DND-41 (cell line): ENCODE data around the gene MAP2K3.

Experiments
- ATAC-seq: fragments of 200-7000 bp; cut with Tn5 transposase; 3 replicates; pipeline ENCODE4 v1.9.1; 2021; ENCODE audit warnings: low read depth; ENCODE audit not compliant: insufficient read depth
- DNase-seq: peaks from one replicate; pipeline ENCODE4 v3.0.0-alpha.2; 2020
- H2AFZ ChIP-seq: 2 replicates; pipeline ENCODE4 v1.6.0; 2012; ENCODE audit warnings: low read depth, low read length
- H3K27ac ChIP-seq: 2 replicates; pipeline ENCODE4 v1.5.1; 2012; ENCODE audit warnings: low read length, inconsistent platforms
- H3K27me3 ChIP-seq: fragments of 200-600 bp; sonication (generic); 2 replicates; pipeline ENCODE4 v1.6.0; 2012; ENCODE audit warnings: low read length, mild to moderate bottlenecking, inconsistent platforms; ENCODE audit not compliant: insufficient read depth, poor library complexity
- H3K36me3 ChIP-seq: 2 replicates; pipeline ENCODE4 v1.5.1; 2012; ENCODE audit warnings: low read length, inconsistent platforms; ENCODE audit not compliant: insufficient read depth
- H3K4me1 ChIP-seq: 2 replicates; pipeline ENCODE4 v1.5.1; 2012; ENCODE audit warnings: mild to moderate bottlenecking, low read length; ENCODE audit not compliant: insufficient read depth
- H3K4me2 ChIP-seq: 2 replicates; pipeline ENCODE4 v1.6.0; 2012; ENCODE audit warnings: mild to moderate bottlenecking, moderate library complexity, low read length, inconsistent platforms; ENCODE audit not compliant: insufficient read depth
- H3K4me3 ChIP-seq, 2 experiments: fragments of 200-600 bp in 1 of 2; shearing (Covaris generic) in 1 of 2; 2 replicates each; pipeline ENCODE4 v1.5.1; 2012 to 2016; ENCODE audit warnings: inconsistent platforms in 2 of 2, low read length in 2 of 2, mild to moderate bottlenecking in 2 of 2, low read depth in 1 of 2, moderate library complexity in 1 of 2
- H3K79me2 ChIP-seq: 2 replicates; pipeline ENCODE4 v1.6.0; 2012; ENCODE audit warnings: low read length, inconsistent platforms; ENCODE audit not compliant: insufficient read depth
- H3K9ac ChIP-seq: 2 replicates; pipeline ENCODE4 v1.6.0; 2012; ENCODE audit warnings: low read depth, mild to moderate bottlenecking, inconsistent platforms, low read length, moderate library complexity
- H3K9me3 ChIP-seq: 2 replicates; pipeline ENCODE4 v1.5.1; 2012; ENCODE audit warnings: low read length, moderate library complexity, mild to moderate bottlenecking, inconsistent platforms; ENCODE audit not compliant: insufficient read depth, severe bottlenecking
- H4K20me1 ChIP-seq: 2 replicates; pipeline ENCODE4 v1.6.0; 2012; ENCODE audit warnings: low read length; ENCODE audit not compliant: insufficient read depth
- EZH2 ChIP-seq: IDR thresholded peaks from 3 replicates; pipeline ENCODE4 v1.6.1; 2012; ENCODE audit warnings: borderline replicate concordance, low read depth, mild to moderate bottlenecking, moderate library complexity, low read length, inconsistent platforms; ENCODE audit not compliant: severe bottlenecking
- TF ChIP-seq, protein P1 (sequence below): IDR thresholded peaks from 2 replicates; pipeline ENCODE4 v1.5.1; 2012; ENCODE audit warnings: borderline replicate concordance, low read length, moderate library complexity, mild to moderate bottlenecking; ENCODE audit not compliant: poor library complexity, severe bottlenecking; ENCODE audit errors: extremely low read depth

The MAP2K3 gene

DNA sequence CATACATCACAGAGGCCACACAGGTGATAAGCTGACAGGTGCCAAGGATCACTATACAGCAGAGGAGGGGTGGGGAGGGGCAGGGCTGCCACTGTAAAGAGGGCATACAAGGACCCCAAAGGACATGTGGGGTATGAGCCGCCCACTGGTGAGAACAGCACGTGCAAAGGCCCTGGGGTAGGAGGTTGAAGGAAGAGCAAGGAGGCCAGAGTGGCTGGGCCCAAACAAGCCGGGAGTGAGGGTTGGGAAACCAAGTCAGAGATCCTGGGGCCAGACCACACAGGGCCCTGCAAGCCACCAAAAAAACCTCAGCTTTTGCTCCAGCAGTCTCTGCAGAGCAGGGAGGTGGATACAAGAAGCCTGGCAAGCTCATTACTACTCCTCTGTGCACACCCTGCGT, 37.8 kb upstream of the MAP2K3 start:
- Histone ChIP-seq H3K4me1 (no peaks in the 10 kb centered on the region), H3K4me2 (no peak overlapping the region), H3K27me3 (peaks cover 12% of the 10 kb centered on the region), H2AFZ (no peak overlapping the region), H3K79me2 (no peaks in the 10 kb centered on the region), H3K27ac (no peak overlapping the region), H3K36me3 (no peaks in the 10 kb centered on the region), H3K9ac (no peak overlapping the region), H3K9me3 (no peaks in the 10 kb centered on the region), H3K4me3 (no peak overlapping the region), H4K20me1 (peaks cover 16% of the 10 kb centered on the region)
- TF ChIP-seq, protein P1, sequence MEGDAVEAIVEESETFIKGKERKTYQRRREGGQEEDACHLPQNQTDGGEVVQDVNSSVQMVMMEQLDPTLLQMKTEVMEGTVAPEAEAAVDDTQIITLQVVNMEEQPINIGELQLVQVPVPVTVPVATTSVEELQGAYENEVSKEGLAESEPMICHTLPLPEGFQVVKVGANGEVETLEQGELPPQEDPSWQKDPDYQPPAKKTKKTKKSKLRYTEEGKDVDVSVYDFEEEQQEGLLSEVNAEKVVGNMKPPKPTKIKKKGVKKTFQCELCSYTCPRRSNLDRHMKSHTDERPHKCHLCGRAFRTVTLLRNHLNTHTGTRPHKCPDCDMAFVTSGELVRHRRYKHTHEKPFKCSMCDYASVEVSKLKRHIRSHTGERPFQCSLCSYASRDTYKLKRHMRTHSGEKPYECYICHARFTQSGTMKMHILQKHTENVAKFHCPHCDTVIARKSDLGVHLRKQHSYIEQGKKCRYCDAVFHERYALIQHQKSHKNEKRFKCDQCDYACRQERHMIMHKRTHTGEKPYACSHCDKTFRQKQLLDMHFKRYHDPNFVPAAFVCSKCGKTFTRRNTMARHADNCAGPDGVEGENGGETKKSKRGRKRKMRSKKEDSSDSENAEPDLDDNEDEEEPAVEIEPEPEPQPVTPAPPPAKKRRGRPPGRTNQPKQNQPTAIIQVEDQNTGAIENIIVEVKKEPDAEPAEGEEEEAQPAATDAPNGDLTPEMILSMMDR = no peak
- TF ChIP-seq EZH2 = no peak
- ATAC-seq = no peak
- no peak for DNase-seq

DNA sequence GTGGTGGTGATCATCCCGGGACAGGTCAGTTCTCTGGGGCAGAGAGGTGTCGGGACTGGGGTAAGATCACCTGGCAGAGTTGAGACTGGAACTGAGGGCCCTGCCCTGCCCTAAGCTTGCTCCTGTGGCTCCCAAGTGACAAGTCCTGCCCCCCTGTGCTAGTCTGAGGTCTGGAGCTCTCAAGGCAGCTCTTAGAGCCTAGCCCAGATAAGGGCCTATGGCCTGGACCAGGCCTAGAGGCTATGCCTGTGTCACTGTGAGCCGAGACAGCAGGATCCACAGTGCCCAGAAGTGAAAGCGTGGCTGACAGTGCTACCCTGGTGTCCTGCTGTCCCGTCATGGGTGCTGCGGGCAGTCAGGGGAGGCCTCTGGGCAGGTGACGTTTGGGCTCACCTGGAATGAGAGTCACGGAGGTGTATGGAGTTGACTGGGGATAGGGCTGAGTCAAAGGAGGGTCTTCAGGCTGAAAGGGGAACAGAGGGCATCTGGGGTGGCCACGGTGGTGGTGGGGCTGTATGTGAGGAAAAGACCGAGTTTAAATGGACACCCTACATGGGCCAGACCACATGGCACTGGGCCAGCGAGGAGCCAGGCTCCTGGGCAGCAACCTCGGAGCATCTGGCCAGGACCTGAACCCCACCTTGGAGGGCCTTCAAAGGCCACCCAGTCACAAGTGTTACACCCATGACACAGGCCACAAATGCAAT, 36.8 kb upstream of the MAP2K3 start:
- Histone ChIP-seq H3K9ac (no peak overlapping the region), H3K27ac (no peak overlapping the region), H3K4me1 (peaks cover 5% of the 10 kb centered on the region), H3K27me3 (peaks cover 18% of the 10 kb centered on the region), H4K20me1 (peaks cover 16% of the 10 kb centered on the region), H3K79me2 (no peaks in the 10 kb centered on the region), H3K4me2 (no peak overlapping the region), H3K9me3 (no peaks in the 10 kb centered on the region), H2AFZ (no peak overlapping the region), H3K36me3 (no peaks in the 10 kb centered on the region), H3K4me3 (no peak overlapping the region)
- ATAC-seq (no peak), DNase-seq (no peak)
- TF ChIP-seq, protein P1 = no peak
- TF ChIP-seq EZH2 = no peak

DNA sequence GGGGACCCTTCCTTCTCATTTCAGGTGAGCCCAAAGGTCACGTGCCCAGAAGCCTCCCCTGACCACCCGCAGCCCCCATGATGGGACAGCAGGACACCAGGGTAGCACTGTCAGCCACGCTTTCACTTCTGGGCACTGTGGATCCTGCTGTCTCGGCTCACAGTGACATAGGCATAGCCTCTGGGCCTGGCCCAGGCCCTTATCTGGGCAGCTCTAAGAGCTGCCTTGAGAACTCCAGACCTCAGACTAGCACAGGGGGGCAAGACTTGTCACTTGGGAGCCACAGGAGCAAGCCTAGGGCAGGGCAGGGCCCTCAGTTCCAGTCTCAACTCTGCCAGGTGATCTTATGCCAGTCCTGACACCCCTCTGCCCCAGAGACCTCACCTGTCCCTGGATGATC, 36.0 kb upstream of the MAP2K3 start:
- H3K27me3 ChIP-seq = peaks cover 23% of the 10 kb centered on the region
- H3K4me1 ChIP-seq = peaks cover 8% of the 10 kb centered on the region
- DNase-seq (no peak), ATAC-seq (no peak)
- no peak overlapping the region for H3K4me2 ChIP-seq
- no peak overlapping the region for H3K9ac ChIP-seq
- no peak overlapping the region for H2AFZ ChIP-seq
- no peak for TF ChIP-seq EZH2
- TF ChIP-seq, protein P1 = no peak
- peaks cover 16% of the 10 kb centered on the region; the same call in 1 of the 2 replicates for H4K20me1 ChIP-seq
- H3K36me3 ChIP-seq = no peaks in the 10 kb centered on the region
- H3K9me3 ChIP-seq = no peaks in the 10 kb centered on the region
- H3K4me3 ChIP-seq = no peak overlapping the region
- no peaks in the 10 kb centered on the region for H3K79me2 ChIP-seq
- no peak overlapping the region for H3K27ac ChIP-seq
